Skeletal muscle cell (primary cell): ENCODE results near the gene SLC9A1.
A peak's percentile ranks its signal among the peaks of the same experiment; 100 is the strongest.

Experiments
- DNase-seq: peaks from one replicate; pipeline ENCODE4 v3.0.0-alpha.2; 2010; ENCODE audit warnings: low read depth
- H3K4me3 ChIP-seq: 2 replicates; pipeline ENCODE4 v1.5.1; 2011; ENCODE audit warnings: low read depth, mild to moderate bottlenecking, control low read depth, low read length, moderate library complexity

SLC9A1 gene

DNA sequence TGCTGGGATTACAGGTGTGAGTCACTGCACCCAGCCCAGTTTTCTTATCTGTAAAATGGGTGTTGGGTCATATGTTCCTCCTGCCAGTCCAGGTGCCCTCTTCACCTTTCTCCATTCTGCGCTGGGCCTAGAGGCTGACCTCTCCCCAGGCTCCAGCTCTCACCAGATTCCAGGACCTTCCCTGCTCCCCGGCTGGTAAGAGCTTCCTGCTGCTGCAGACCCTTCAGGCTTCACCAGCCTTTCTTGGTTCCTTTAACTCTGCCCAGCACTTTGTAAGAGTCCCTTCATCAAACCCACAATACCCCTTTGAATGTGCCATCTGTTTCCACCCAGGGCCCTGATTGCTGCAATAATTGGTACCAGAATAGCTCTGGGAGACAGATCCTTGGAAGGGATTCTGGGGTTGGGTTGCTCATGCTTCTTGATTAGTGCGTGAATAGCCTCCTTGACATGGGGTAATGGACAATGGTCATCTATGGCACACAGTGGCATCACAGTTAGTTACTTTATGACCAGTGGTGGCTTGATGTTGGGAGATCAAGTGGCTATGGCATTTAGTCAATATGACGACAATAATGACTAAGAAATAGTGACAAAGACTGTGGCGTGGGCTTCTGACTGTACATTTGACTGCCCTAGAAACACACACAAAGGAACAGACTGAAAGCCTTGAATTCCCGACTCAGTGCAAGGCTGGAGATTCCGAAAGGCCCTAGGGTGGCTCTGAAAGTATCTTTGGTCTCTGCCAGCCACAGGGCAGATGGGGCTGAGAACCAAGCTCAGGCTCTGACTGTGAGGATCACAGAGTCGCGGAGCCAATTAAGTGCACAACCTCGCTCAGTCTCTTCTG is 67.3 kb downstream of the SLC9A1 start:
- no peak for DNase-seq

DNA sequence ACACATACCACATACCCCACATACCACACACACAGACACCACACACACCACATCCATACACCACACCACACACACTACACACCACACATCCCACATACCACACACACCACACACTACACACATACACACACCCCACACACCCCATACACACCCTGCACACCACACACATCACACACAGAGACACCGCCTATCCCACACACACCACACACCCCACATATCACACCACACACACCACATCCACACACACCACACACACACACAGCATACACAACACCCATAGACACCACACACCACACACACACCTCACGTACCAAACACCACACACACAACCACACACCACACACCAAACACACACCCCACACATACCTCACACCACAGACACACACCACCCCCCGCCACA is 68.3 kb downstream of the SLC9A1 start:
- no peak for DNase-seq
- no peak overlapping the region for H3K4me3 ChIP-seq

More for the DNA sequence above, 67.3 kb downstream of the SLC9A1 start:
- no peak overlapping the region for H3K4me3 ChIP-seq

DNA sequence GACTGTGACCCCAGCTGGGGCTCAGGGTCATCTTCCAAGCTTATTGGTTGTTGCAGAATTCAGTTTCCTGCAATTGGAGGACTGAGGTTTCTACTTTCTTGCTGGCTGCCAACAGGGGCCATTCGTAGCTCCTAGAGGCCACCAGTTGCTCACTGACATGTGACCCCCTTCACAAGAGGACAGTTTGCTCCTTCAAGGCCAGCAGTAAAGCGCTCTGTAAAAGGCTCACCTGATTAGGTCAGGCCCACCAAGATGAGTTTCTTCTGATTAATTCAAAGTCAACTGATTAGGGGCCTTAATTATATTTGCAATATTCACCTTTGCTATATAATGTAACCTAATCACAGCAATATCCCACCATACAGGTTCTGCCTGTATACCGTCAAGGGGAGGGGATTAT is 68.9 kb downstream of the SLC9A1 start:
- no peak overlapping the region for H3K4me3 ChIP-seq
- DNase-seq, result no peak

DNA sequence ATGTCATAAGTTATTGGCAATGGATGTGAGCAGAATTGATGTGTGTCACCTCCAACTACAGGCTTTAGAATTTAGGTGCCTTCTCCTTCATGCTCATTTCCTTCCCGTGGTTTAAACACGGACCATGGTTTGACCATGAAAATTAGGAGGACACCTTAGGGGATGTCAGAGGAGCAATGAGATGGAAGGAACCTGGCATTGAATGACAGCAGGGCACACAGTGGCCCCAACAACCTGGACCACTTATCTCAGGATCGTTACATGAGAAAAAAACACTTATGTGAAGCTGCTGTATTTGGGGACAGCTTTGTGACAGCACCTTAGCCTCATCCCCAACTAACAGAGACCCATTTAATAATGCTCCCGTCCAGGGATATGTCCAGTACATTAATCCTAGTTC is 70.8 kb downstream of the SLC9A1 start:
- H3K4me3 ChIP-seq, result no peak overlapping the region
- DNase-seq, result no peak

DNA sequence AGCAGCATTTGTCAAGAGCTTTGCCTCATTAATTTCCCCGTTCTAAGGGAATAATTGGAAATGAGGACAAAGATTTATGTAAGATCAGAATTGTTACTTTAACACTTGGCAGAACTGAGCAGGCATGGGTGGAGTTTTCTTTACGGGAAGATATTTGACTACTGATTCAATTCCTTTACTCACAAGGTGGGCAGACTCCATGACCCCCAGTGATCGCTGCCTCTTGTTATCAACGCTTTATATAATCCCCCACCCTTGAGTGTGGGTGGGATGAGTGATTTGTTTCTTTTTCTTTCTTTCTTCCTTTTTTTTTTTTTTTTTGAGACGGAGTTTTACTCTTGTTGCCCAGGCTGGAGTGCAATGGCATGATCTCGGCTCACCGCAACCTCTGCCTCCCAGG is 77.0 kb downstream of the SLC9A1 start:
- DNase-seq, result no peak
- no peak overlapping the region for H3K4me3 ChIP-seq

DNA sequence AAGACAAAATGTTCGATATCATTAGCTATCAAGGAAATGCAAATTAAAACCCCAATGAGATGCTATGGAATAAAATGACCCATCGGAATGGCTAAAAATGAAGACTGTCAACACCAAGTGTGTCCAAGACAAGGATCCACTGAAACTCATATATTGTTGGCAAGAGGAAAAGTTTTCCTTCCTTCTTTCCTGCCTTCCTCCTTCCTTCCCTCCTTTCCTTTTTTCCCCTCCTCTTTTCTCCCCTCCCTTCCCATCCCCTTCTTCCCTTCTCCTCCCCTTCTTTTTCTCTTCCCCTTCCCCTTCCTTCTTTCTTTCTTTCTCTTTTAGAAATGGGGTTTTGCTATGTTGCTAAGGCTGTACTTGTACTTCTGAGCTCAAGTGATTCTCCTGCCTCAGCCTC is 78.1 kb downstream of the SLC9A1 start:
- H3K4me3 ChIP-seq, result no peak overlapping the region
- DNase-seq, result no peak

DNA sequence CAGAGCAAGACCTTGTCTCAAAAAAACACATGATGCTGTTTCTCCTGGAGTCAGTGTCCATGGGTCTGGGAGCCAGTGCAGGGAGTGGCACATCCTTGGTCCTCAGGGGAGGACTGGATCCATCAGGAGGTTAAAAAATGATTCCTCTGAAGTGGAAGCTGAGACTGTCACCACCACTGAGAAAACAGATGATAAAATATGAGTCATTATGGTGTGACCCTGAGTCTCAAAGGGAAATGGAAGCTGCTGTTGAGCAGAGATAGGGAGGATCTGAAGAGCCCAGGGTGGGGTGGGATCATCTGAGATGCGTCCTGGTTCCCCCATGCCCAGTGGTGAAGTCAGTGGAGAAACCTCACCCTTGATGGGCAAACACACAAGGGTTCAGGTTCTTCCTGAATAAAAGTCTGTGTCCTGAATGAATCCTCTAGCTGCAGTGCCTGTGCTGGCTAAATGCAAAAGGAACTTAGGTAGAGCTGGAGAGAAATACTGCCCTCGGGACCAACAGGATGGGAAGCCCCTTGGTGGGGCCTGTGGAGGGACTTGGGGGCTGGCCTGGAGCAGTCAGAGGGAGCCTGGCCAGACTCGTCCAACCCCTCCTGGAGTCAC is 80.6 kb downstream of the SLC9A1 start:
- no peak for DNase-seq
- no peak overlapping the region for H3K4me3 ChIP-seq

DNA sequence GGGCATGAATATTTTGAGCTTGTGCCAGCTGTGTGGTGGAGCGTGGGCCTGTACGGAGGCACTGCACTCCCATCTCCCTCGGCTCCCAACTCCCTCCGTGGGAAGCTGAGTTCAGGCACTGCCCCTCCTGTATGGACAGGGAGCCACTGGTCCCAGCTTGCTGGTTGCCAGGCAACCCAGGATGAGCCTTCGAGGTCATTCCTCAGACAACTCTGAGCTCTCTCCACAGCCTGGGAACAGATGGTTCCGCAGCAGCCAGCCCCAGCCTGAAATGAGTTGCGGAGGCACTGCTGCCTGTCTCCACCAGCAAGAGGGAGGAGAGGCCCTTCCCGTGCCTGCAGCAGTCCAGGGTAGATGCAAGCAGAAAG is 83.9 kb downstream of the SLC9A1 start:
- peak; percentile 20 for DNase-seq
- H3K4me3 ChIP-seq, result no peak overlapping the region

DNA sequence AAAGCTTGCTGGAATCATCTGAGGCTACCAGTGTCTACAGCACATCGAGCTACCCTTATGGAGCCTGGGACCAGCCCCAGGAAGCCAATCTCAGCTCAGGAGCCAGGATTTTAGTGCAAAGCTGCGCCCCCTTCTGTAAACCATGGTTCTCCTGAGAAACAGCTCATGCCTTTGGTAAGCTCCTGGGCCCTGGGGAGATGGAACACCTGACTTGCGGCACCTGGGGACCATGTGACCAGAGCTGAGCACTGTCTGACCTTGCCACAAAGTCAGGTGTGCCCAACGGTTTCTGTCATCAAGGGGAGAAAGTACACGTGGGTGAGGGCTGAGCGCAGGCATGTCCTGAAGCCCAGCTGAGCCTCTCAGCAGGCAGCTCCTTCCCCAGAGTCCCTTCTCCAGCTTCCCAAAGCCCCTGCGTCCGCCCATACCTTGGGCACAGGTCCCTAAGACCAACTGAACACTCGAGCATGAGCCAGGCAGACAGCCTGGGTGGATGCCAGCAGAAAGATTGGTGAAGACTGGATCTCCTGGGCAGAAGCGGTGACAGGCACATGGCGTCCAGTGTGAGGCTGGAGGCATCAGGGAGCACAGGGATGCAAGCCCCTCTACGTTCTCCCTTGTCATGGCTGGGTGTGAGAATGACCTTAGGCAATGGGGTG is 84.4 kb downstream of the SLC9A1 start:
- no peak overlapping the region for H3K4me3 ChIP-seq
- no peak for DNase-seq

DNA sequence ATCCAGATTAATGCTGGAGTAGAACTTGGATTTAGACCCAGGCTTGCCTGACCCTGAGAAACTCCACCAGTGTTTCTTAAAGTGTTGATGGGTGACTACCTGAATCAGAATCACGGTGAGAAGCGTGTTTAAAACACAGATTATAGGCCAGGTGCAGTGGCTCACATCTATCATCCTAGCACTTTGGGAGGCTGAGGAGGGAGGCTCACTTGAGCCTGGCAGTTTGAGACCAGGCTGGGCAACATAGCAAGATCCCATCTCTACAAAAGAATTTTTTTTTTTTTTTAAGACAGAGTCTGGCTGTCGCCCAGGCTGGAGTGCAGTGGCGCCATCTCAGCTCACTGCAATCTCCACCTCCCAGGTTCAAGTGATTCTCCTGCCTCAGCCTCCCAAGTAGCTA is 86.0 kb downstream of the SLC9A1 start:
- no peak for DNase-seq
- no peak overlapping the region for H3K4me3 ChIP-seq

DNA sequence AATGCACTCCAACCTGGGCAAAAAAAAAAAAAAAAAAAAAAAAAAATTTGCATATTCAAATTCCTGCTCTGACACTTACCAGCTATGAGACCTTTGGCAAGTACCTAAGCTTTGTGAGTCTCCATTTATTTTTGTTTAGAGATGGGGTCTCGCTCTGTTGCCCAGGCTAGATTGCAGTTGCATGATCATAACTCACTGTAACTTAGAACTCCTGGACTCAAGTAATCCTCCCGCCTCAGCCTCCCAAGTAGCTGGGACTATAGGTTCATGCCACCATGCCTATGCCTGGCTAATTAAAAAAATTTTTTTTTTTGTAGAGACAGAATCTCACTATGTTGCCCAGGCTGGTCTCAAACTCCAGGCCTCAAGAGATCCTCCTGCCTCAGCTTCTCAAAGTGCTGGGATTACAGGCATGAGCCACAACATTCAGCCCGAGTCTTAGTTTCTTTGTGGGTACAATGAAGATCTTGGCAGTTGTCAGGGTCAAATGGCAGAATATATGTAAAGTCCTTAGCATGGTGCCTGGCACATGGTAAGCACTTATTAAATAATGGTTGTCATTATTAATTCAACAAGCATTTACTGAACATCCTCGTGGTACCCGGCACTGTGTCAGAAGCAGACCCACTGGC is 88.8 kb downstream of the SLC9A1 start:
- no peak for DNase-seq
- H3K4me3 ChIP-seq, result no peak overlapping the region

DNA sequence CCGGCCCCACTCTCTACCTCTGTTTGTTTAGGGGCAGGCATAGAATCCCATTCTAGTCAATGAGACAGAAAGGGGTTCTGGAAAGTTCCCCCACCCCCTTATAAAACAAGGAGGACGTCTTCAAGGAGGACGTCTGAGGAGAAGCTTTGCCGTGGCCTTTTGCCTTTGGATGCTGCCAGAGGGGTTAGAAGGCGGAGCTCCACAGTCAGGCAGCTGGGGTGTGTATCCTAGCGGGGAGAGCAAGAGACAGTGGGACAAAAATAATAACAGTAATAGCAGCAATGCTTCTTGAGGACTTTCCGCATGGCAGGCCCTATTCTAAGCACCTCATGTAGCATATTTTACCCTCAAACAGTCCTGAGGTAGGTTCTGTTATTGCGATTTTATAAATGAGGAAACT is 94.0 kb downstream of the SLC9A1 start:
- no peak overlapping the region for H3K4me3 ChIP-seq
- no peak for DNase-seq

DNA sequence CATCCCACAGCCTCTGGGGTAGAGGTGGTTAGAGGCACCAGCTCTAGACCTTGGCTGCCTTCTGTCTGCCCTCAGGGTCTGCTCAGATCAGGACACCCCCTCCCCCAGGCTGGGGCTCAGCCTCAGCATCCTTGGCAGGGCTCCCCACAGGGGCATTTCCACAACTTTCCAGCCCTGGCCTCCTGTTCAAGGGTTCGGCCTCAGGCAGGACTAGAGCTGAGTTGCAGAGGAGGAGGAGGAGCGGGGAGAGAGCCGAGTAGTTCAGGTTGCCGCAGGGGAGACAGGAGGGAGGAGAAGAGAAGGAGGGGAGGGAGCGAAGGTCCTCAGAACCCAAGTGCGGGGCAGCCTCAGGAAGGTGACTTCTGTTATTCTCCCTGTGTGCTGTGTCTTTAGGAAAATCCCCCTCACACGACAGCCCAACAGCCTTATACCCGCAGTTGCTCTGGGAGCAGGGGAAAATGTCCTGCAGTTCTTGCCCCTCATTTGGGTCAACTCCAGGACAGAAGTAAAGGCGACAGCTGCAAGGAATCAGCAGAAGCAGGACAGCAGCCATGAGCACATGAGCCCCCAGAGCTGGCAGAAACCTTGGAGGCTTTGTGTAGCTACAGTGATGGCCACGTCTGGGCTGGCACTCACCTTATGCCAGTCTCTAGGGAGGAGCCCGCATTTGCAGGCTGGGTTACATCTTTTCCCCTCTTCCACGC is 95.8 kb downstream of the SLC9A1 start:
- DNase-seq, result no peak
- no peak overlapping the region for H3K4me3 ChIP-seq

DNA sequence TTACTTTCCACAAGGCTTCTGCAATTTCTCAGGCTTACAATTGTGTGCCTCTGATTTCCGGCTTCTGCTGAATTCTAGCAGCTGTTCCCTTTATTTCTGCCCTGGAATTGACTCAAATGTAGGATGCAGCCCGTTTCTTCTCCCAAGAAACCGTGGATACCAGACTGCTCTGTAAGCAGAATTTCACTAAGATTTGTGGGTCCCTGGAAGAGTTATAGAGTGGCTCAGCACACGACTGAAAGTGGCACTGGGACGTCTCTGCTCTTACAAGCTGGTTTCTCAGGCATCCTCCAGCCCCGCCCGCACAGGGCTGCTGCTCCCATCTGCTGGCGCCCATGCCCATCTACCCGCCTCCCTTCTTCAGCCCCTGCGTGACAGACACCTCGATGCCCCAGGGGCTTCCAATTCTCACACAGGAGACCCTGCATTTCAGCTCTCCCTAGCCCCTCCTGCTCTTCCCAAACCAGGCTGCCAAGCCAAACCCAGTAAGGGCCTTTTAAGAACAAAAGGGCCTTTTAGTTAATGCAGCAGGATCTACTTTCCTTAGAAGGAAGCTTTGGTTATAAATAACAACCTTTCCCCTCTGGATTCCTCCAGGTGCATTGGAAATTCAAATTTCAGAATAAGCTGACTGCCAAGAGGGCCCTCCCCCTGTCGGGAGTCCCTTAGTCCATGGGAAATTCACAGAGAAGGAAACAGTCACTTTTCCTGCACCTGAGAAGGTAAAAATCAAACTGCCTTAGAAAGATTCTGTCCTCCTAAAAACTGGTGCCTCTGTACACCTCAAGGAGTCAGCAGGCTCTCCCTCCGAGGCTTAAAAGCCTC is 96.9 kb downstream of the SLC9A1 start:
- DNase-seq, result no peak

DNA sequence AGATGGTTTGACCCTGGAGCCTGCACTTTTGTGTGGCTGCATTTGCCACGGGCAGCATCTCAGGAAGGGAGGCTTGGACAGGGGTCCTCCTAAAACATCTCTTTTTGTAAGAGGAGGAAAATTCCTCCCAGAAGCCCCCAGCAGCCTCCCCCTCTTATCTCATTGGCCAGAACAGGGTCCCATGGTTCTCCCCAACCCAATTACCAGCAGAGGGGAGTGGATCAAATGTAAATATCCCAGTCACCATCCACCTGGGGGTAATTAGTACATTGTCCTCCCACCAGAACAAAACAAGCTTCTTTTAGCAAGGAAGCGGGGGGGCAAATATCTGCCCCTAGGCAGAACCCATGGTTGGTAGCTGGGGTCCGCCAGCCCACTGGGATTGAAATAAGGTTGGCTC is 97.5 kb downstream of the SLC9A1 start:
- DNase-seq, result no peak
- H3K4me3 ChIP-seq, result no peak overlapping the region

More for the DNA sequence above, 96.9 kb downstream of the SLC9A1 start:
- no peak overlapping the region for H3K4me3 ChIP-seq

DNA sequence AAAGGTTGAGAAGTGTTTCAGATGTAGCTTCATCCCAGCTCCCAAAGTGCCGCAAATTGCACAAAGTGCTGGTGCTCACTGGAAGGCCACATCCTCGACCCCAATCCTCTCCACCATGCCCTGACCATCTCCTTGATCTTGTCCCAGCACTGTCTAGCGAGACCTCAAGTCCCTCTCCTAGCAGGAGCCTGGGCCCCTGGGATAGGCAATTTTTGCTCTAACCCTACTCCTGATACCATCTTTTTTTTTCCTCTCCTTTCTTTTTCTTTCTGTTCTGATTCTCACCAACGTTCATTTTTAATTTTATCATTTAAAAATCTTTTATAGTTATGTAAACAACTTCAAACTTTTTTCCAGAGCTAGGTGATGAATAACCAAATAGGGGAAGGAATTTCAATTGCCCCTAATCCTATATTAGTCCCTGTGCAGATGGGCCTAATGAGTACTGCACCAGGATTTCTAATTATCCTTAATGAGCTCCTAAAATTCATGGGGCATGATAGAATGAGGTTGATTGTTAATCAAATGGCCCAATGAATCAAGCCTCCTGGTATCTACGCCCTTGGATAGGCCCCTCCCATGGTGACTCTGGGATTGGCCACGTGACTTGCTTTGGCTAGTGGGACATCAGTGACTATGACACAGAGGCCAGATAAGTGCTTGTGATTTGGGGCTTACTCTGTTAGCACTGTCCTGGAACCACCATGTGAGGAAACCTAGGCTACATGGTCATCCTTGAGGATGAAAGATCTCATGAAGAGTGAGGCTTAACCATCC is 100.8 kb downstream of the SLC9A1 start:
- no peak overlapping the region for H3K4me3 ChIP-seq
- DNase-seq, result no peak

DNA sequence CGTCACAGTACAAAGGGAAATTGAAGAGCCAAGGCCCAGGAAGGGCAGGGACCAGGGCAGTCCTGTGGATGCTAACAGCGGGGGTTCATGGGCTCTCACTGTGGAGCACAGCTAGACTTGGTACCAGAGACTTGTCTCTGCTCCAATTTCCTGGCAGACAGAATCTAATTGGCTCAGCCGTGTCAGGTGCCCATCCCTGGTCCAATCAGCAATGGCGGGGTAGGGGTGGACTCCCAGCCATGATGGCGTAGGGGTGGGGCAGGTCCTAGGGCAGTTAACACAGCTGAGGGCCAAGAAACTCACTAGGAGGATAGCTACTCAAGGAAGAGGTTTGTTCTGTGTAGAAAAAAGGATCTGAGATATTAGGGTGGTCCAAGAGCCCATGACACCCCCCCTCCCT is 102.4 kb downstream of the SLC9A1 start:
- H3K4me3 ChIP-seq, result no peak overlapping the region
- DNase-seq, result no peak

DNA sequence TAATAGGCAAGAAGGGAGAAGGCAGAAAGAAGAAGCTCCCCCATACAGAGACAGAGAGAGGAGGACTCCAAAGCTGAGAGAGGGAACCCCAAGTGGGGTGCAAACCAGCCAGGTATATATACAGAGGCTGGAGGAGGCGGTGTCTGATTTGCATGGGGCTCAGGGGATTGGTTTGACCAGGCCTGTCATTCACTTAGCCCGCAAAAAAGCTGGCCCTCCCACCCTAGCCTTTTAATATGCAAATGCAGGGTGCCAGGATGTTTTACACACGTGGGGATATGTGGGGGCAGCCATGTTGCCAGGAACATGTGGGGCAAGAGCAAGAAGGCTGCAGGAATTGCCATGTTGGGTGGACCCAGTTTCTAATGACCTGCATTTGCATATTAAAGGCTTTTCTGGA is 105.3 kb downstream of the SLC9A1 start:
- no peak for DNase-seq
- no peak overlapping the region for H3K4me3 ChIP-seq
